WTC11 (cell line): Measurements from ENCODE around the gene THRSP.

Source experiments
- ATF6 ChIP-seq: sonication (generic); formaldehyde crosslinking; IDR thresholded peaks from 2 replicates; pipeline ENCODE4 v1.8.1; 2023; ENCODE audit warnings: mild to moderate bottlenecking, missing genetic modification reagents
- CTCF ChIP-seq: fragments of 200-600 bp; IDR thresholded peaks from 2 replicates; pipeline ENCODE4 v1.8.0; 2022; ENCODE audit warnings: antibody characterized with exemption
- ELF4 ChIP-seq: sonication (generic); formaldehyde crosslinking; IDR thresholded peaks from 2 replicates; pipeline ENCODE4 v1.8.1; 2022; ENCODE audit warnings: low read depth, mild to moderate bottlenecking, moderate library complexity, missing genetic modification reagents
- FOXK1 ChIP-seq: sonication (generic); formaldehyde crosslinking; IDR thresholded peaks from 2 replicates; pipeline ENCODE4 v1.8.0; 2022; ENCODE audit warnings: mild to moderate bottlenecking, moderate library complexity, missing genetic modification reagents
- IRF1 ChIP-seq: sonication (generic); formaldehyde crosslinking; IDR thresholded peaks from 2 replicates; pipeline ENCODE4 v1.8.0; 2023; ENCODE audit warnings: missing genetic modification reagents
- MAX ChIP-seq: sonication (generic); formaldehyde crosslinking; IDR thresholded peaks from 2 replicates; pipeline ENCODE4 v1.8.0; 2022; ENCODE audit warnings: mild to moderate bottlenecking, missing genetic modification reagents
- SMAD3 ChIP-seq: sonication (generic); formaldehyde crosslinking; IDR thresholded peaks from 2 replicates; pipeline ENCODE4 v1.8.0; 2022; ENCODE audit warnings: missing genetic modification reagents, mild to moderate bottlenecking, borderline replicate concordance
- STAT6 ChIP-seq: sonication (generic); formaldehyde crosslinking; conservative IDR thresholded peaks from 2 replicates; pipeline ENCODE4 v1.8.1; 2023; ENCODE audit warnings: mild to moderate bottlenecking, low read depth, missing genetic modification reagents, moderate library complexity
- TEAD4 ChIP-seq: sonication (generic); formaldehyde crosslinking; IDR thresholded peaks from 2 replicates; pipeline ENCODE4 v1.8.0; 2022; ENCODE audit warnings: mild to moderate bottlenecking, missing genetic modification reagents
- TP53 ChIP-seq: sonication (generic); formaldehyde crosslinking; IDR thresholded peaks from 2 replicates; pipeline ENCODE4 v1.8.1; 2023; ENCODE audit warnings: mild to moderate bottlenecking, missing genetic modification reagents

- TF ChIP-seq CTCF = no peak
- TF ChIP-seq STAT6 = no peak
- TF ChIP-seq TP53 = no peak
- no peak for TF ChIP-seq ELF4
- TF ChIP-seq TEAD4 (CRISPR knock-in tag) = no peak
- no peak for TF ChIP-seq MAX (CRISPR knock-in tag)
- TF ChIP-seq FOXK1 (CRISPR knock-in tag) = no peak
- no peak for TF ChIP-seq ATF6 (CRISPR knock-in tag)
- no peak for TF ChIP-seq IRF1
- no peak for TF ChIP-seq SMAD3 (CRISPR knock-in tag)
Observed at GRCh38 chr11:78066471-78066870, 2.8 kb downstream of the THRSP start.
